Muscle of back (tissue), 13 donors: ENCODE results near the gene NKAPL. TPM values are rescaled to one million over a fixed set of nuclear protein-coding genes. Genes with fewer than 3 reads are reported as not detected.
A peak's percentile ranks its signal among the peaks of the same experiment; 100 is the strongest.

Source experiments
- DNase-seq, 3 donors: peaks; one replicate each; pipeline versions ENCODE4 v3.0.0 to v3.0.0-alpha.2; 2013
- long read RNA-seq, 9 donors: transcript quantifications; one replicate each; lab custom pipeline, GENCODE V29; 2026
- polyA plus RNA-seq, 10 donors: library from polyadenylated mRNA; unstranded; fragments of 120-200 nt; gene quantifications; one replicate each; pipeline ENCODE4 v1.2.1, GENCODE V29; 2013; ENCODE audit not compliant: insufficient read length in 10 of 10

NKAPL gene
- 1 to 10 TPM in 8 of 10 donors, under 1 TPM in 2; 0.85 to 1.9 (median 1.4) TPM for polyA plus RNA-seq
- long read RNA-seq, donor 1, partial matches to known transcripts: 0 of 2 reads
- long read RNA-seq, donor 1, other reads (novel, unspliced or antisense): 0 of 2 reads
- long read RNA-seq, donor 2, partial matches to known transcripts: 0 of 4 reads
- long read RNA-seq, donor 2, other reads (novel, unspliced or antisense): 0 of 4 reads
- long read RNA-seq, donor 3: 0 reads
- long read RNA-seq, donor 4, partial matches to known transcripts: 0 of 2 reads
- long read RNA-seq, donor 4, other reads (novel, unspliced or antisense): 0 of 2 reads
- long read RNA-seq, donor 5: 0 reads
- long read RNA-seq, donor 6, transcript NKAPL-201 (1 exons, 1,639 nt): major isoform, 5 of 5 reads
- long read RNA-seq, donor 6, partial matches to known transcripts: 0 of 5 reads
- long read RNA-seq, donor 6, other reads (novel, unspliced or antisense): 0 of 5 reads
- long read RNA-seq, donor 7, partial matches to known transcripts: 0 of 1 reads
- long read RNA-seq, donor 7, other reads (novel, unspliced or antisense): 0 of 1 reads
- long read RNA-seq, donor 8: 0 reads
- long read RNA-seq, donor 9, partial matches to known transcripts: 0 of 1 reads
- long read RNA-seq, donor 9, other reads (novel, unspliced or antisense): 0 of 1 reads

GRCh38 chr6:28258877-28259777, at the start of gene NKAPL:
Gene NKAPL (plus strand): TSS chr6:28259297. CDS start chr6:28259372, 75 bp downstream.
- peak; percentile 61 to 86 (median 67) for DNase-seq

GRCh38 chr6:28209753-28210535, 49.2 kb upstream of the NKAPL start:
- peak in 1 of 3 donors; percentile 30 for DNase-seq

- peak in 1 of 3 donors; percentile 27 for DNase-seq
These were observed 47.1 kb upstream of the NKAPL start for GRCh38 chr6:28211840-28212509.

GRCh38 chr6:28212510-28213212, 46.4 kb upstream of the NKAPL start:
- DNase-seq: peak in 2 of 3 donors; percentile 32 to 64

- DNase-seq: no peak
These were observed 45.9 kb upstream of the NKAPL start for GRCh38 chr6:28213213-28213523.

- no peak for DNase-seq
These were observed 43.7 kb upstream of the NKAPL start for GRCh38 chr6:28215425-28215824.

- no peak for DNase-seq
These were observed 41.2 kb upstream of the NKAPL start for GRCh38 chr6:28217890-28218289.

GRCh38 chr6:28218312-28219248, 40.5 kb upstream of the NKAPL start:
- peak; percentile 60 to 83 (median 70) for DNase-seq

GRCh38 chr6:28220257-28221133, 38.6 kb upstream of the NKAPL start:
- DNase-seq: no peak

- DNase-seq: no peak
These were observed 34.7 kb upstream of the NKAPL start for GRCh38 chr6:28224131-28225055.

- peak; percentile 80 to 95 (median 89) for DNase-seq
These were observed 33.9 kb upstream of the NKAPL start, which contains the start of gene ZSCAN9 for GRCh38 chr6:28225056-28225834. Gene ZSCAN9 (plus strand): TSS chr6:28225275. CDS start chr6:28227085, 1,810 bp downstream.

- DNase-seq: no peak
These were observed 32.6 kb upstream of the NKAPL start for GRCh38 chr6:28226460-28226859.

- DNase-seq: no peak
These were observed 26.3 kb upstream of the NKAPL start for GRCh38 chr6:28232785-28233184.

GRCh38 chr6:28235912-28236452, 23.1 kb upstream of the NKAPL start:
- DNase-seq: no peak

GRCh38 chr6:28239636-28240035, 19.5 kb upstream of the NKAPL start:
- no peak for DNase-seq
